ENCODE results near the gene TSPY1. TPM values are rescaled to one million over a fixed set of nuclear protein-coding genes. Genes with fewer than 3 reads are reported as not detected.
"Not testable (repeated sequence)": the region's sequence is repeated elsewhere in the genome, so short reads cannot be mapped to it uniquely, and the experiment has no call there.

TSPY1 gene, protein sequence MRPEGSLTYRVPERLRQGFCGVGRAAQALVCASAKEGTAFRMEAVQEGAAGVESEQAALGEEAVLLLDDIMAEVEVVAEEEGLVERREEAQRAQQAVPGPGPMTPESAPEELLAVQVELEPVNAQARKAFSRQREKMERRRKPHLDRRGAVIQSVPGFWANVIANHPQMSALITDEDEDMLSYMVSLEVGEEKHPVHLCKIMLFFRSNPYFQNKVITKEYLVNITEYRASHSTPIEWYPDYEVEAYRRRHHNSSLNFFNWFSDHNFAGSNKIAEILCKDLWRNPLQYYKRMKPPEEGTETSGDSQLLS
- polyA plus RNA-seq (2012; ENCODE audit: insufficient read depth, insufficient read length): not detected

DNA sequence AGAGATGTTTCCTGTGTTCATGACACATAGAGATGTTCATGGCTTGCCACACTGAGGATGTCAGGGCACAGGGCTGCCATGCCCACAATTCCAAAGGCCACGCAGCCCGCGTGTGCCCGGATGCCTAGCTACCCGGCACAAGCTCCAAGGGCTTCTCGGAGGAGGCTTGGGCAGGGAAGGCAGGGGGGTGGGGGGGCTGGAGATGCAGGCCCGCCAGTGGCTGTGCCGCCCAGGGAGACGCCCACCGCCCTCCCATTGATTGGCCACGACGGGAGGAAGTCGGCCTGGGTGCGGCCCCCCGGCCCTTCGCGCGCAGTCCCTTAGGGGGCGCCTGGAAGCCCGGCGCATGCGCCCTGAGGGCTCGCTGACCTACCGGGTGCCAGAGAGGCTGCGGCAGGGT lies at the start of gene TSPY1:
Gene TSPY1 (plus strand): TSS at position 301 of the 400 bp plus-strand sequence. CDS start 46 bp downstream, at position 347.
- not testable (repeated sequence) for H3K4me3 ChIP-seq (ENCODE audit: low read length); DNase-seq (ENCODE audit: low read depth, low spot score)

GRCh38 chrY:9486967-9487366 lies 20.2 kb downstream of the TSPY1 start, which contains the start of gene TSPY9:
TSPY9 (plus strand) TSS chrY:9487267; CDS start chrY:9487313, 46 bp downstream.
- DNase-seq (ENCODE audit: low read depth, low spot score); H3K4me3 ChIP-seq (ENCODE audit: low read length): not testable (repeated sequence)

GRCh38 chrY:9504396-9504795 lies 37.6 kb downstream of the TSPY1 start:
- H3K4me3 ChIP-seq (ENCODE audit: low read length): not testable (repeated sequence)

DNA sequence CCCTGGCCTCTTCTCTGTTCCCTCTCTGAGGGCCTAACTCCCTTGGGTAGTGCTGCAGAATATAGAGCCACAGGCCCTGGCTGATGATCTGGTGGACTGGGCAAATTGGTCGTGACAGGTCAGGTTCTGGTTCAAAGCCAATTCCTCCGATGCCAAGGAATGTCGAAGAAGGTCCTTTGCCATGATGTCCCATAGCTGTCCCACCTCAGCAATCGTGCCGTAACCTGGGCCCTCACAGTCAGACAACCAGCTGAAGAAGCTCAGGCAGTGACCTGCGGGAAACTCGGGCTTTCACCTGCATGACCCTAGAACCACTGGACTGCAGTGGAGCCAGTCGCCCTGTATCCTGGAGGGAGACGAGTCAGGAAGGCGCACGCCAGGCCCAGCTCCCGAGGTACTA lies 49.5 kb downstream of the TSPY1 start:
- DNase-seq (ENCODE audit: low read depth, low spot score); H3K4me3 ChIP-seq (ENCODE audit: low read length): not testable (repeated sequence)

More at GRCh38 chrY:9504396-9504795, 37.6 kb downstream of the TSPY1 start:
- not testable (repeated sequence) for DNase-seq (ENCODE audit: low read depth, low spot score)

All from Jurkat, Clone E6-1 (cell line).